GM12872 (cell line): ENCODE results near the gene TRPM1.

Experiments used
- CTCF ChIP-seq: IDR thresholded peaks from 3 replicates; pipeline ENCODE4 v1.5.1; 2011; ENCODE audit warnings: low read depth, mild to moderate bottlenecking, low read length, moderate library complexity; ENCODE audit not compliant: insufficient read depth

The TRPM1 gene

DNA sequence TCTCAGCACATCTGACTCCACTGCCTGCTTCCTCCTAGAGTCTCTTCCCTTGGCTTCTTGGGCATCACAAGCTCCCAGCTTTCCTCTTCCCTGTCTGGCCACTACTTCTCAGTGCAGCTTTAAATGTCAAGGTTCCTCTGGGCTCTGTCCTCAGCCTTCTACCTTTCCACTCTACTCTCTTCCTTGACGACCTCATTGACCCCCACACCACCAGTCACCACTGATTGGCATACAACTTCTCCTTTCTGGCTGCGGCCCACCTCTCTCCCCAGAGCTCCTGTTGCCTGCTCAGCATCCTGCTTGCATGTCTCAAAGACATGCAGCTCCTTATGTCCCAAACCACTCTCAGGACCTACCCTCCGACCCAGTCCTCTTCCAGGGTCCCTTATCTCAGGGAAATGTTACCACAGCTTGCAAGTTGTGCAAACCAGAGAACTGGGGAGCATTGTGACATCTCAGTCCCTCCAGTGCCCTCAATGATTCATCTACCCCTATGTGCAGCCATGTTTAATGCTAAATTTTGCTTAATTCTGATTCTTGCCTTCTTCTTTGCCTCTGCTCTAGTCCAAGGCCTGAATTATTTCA lies 49.9 kb downstream of the TRPM1 start:
- no peak for TF ChIP-seq CTCF

DNA sequence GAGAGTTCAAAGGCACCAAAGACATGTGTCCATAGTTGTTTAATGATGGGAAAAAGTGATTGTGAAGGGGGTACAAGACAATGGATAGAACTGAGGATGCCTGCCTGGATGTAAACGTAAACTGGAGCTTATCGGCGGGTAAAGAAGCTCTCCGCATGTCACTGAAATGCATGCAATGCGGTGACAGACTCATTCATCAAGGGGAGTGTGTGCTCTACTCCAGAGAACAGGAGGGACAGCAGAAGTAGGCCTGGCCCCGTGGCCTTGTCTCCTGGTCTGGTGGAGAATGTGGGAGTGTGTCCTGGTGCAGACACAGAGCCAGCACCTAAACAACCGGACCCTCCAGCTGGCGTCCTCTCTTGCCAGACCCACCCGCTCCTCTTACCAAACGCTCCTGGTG lies 50.6 kb downstream of the TRPM1 start:
- no peak for TF ChIP-seq CTCF

DNA sequence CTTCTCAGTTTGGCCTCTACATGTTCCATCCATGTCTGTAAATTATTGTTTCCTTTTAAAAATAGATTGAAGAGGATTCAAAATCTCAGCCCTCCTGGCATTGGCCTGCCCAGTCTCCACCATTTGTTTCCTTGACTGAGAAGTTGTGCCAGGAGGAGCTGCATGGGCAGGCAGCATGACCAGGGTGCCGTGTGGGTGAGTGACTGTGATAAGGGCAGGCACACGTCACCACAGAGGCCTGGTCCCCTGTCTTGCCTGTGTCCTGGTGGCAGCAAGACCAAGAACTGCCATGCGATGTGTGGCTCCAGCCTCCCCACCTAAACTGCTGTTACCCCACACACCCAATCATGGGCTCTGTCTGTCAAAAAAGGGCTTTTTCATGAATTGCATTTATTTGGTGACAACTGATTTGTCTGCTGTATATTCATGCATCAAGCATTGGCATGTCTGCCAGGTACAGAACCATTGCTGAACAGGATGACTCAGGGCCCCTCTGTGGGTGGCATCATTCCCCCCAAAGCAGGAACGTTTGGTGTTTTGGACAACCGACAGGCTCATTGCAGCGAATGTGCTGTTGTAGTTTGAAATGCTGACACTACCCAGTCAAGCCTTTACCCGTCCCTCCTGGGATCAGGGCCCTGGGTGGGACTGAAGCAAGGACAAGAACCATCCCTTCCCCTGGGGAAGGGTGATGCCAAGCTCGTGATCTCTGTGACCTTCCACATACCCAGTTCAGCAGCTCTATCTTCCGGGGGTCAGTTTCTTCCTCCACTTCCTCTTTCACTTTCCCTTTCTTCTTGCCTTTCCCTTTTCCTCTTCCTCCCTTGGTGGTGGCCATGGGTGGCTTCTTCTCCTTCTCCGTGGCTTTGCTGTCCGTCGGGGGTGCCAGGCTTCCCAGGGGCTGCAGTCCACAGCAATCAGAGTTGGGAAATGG lies 51.6 kb downstream of the TRPM1 start:
- no peak for TF ChIP-seq CTCF

DNA sequence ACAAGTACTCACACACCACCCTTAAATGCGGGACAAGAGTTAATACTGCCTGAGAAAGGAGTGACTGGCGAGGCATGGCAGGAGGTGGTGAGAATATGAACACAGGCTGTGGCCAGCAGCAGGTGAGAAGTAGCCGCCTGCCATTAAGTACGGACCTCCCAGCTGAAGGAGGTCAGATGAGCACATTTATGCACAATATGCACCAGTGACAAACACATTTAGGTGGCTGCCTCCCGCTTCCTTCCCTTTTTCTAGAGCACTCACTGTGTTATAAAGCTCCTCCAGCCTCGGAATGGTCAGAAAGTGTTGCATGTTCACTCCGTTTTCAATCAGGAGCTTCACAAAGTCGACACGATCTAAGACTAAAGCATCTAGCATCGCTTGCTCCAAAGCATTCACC lies 52.4 kb downstream of the TRPM1 start:
- TF ChIP-seq CTCF, result no peak

DNA sequence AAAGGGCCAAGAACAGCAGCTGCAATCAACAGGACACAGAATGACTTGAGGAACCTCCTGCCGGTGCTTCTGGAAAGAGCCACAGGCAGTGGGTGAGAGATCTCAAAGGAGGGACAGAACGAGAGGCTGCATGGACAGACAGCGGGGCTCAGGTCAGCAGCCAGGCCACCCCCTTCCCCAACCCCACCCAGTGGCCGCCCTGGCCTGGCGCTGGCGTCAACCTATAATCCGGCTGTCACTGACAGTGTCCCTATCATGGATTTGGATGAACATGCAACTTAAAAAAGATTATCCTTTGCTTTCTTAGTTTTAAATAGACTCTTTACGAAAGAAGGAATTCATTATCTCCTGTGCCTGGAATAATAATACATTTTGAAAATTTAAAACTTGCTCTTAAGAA lies 54.1 kb downstream of the TRPM1 start:
- no peak for TF ChIP-seq CTCF

- no peak for TF ChIP-seq CTCF
Observed at GRCh38 chr15:31046759-31047359, 54.7 kb downstream of the TRPM1 start.

DNA sequence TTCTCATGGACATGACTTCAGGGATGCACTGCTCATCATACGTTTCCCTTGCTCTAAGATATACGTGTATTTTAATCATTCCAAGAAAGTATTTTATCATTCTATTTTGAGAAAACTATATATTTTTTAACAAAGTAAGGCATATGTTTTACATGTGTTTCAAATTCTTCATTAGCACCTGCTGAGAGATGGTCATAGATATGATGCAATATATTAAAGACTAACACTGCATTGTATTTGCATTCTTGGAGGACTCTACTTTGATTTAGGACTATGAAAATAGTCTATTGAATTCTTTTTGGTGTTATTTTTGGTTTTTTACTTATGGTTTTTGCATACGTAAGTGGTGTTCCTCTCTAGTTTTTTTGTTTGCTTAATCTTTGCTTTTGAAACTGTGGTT lies 55.9 kb downstream of the TRPM1 start:
- TF ChIP-seq CTCF, result no peak
